ENCODE results near the gene PSMB2.

Gene PSMB2

GRCh38 chr1:35570589-35571137 is 70.7 kb downstream of the PSMB2 start:
- DNase-seq: no peak

- DNase-seq: no peak
Measured at GRCh38 chr1:35569936-35570335, 71.4 kb downstream of the PSMB2 start.

GRCh38 chr1:35568975-35569395 is 72.3 kb downstream of the PSMB2 start:
- DNase-seq: peak; percentile 73 to 74

- no peak for DNase-seq
Measured at GRCh38 chr1:35567947-35568558, 73.3 kb downstream of the PSMB2 start.

- DNase-seq: no peak
Measured at GRCh38 chr1:35565742-35566133, 75.6 kb downstream of the PSMB2 start.

GRCh38 chr1:35564884-35565741 is 76.2 kb downstream of the PSMB2 start:
- no peak for DNase-seq

GRCh38 chr1:35564037-35564883 is 77.1 kb downstream of the PSMB2 start:
- DNase-seq: peak; percentile 78 to 86

- DNase-seq: no peak
Measured at GRCh38 chr1:35563166-35563565, 78.2 kb downstream of the PSMB2 start.

- DNase-seq: no peak
Measured at GRCh38 chr1:35561972-35562680, 79.2 kb downstream of the PSMB2 start.

- DNase-seq: no peak
Measured at GRCh38 chr1:35561297-35561971, 79.9 kb downstream of the PSMB2 start.

GRCh38 chr1:35560256-35561225 is 80.8 kb downstream of the PSMB2 start:
- DNase-seq: peak; percentile 30 to 42

- DNase-seq: no peak
Measured at GRCh38 chr1:35559317-35559944, 81.9 kb downstream of the PSMB2 start.

GRCh38 chr1:35558374-35559316 is 82.7 kb downstream of the PSMB2 start:
- DNase-seq: peak in 1 of 2 experiments; percentile 40

GRCh38 chr1:35557611-35558373 is 83.5 kb downstream of the PSMB2 start, which contains the start of gene NCDN:
NCDN (plus strand) TSS chr1:35557799; CDS start chr1:35558191, 392 bp downstream.
- peak; percentile 99 for DNase-seq

- peak; percentile 94 for DNase-seq
Measured at GRCh38 chr1:35557118-35557610, 84.2 kb downstream of the PSMB2 start, which contains the start of gene KIAA0319L. KIAA0319L (minus strand) TSS chr1:35557403; CDS start chr1:35554491, 2,912 bp downstream.

- peak in 1 of 2 experiments; percentile 58 for DNase-seq
Measured at GRCh38 chr1:35556484-35557117, 84.7 kb downstream of the PSMB2 start.
